HL-60 (cell line): ENCODE results near the gene KBTBD12.

Experiments used
- DNase-seq, 2 experiments: peaks; one replicate each; pipeline ENCODE4 v3.0.0-alpha.2; 2010 to 2020; ENCODE audit warnings: low read depth in 1 of 2, low spot score in 1 of 2
- H3K27ac ChIP-seq: fragments of 250-450 bp; sonication (Bioruptor Pico); replicated peaks from 2 replicates; pipeline ENCODE4 v1.5.1; 2020; ENCODE audit warnings: mild to moderate bottlenecking, moderate library complexity
- H3K27me3 ChIP-seq: fragments of 250-450 bp; sonication (Bioruptor Pico); 2 replicates; pipeline ENCODE4 v1.5.1; 2021; ENCODE audit warnings: mild to moderate bottlenecking, moderate library complexity; ENCODE audit not compliant: insufficient read depth, poor library complexity, severe bottlenecking
- H3K4me3 ChIP-seq: replicated peaks from 2 replicates; pipeline ENCODE4 v1.5.1; 2011; ENCODE audit warnings: mild to moderate bottlenecking, control low read depth, low read length; ENCODE audit not compliant: insufficient read depth
- CTCF ChIP-seq: IDR thresholded peaks from one replicate; pipeline ENCODE4 v1.5.1; 2011; ENCODE audit warnings: low read length, control low read depth, inconsistent platforms; ENCODE audit not compliant: insufficient read depth
- GABPA ChIP-seq: IDR thresholded peaks from 2 replicates; pipeline ENCODE4 v1.6.1; 2012; ENCODE audit warnings: low read depth
- POLR2AphosphoS5 ChIP-seq: IDR thresholded peaks from 2 replicates; pipeline ENCODE4 v1.6.1; 2012; ENCODE audit warnings: low read depth
- REST ChIP-seq: IDR thresholded peaks from 2 replicates; pipeline ENCODE4 v1.6.1; 2012; ENCODE audit warnings: low read depth; ENCODE audit not compliant: insufficient replicate concordance
- SPI1 ChIP-seq: IDR thresholded peaks from 2 replicates; pipeline ENCODE4 v1.6.1; 2012; ENCODE audit warnings: low read depth, mild to moderate bottlenecking, borderline replicate concordance

KBTBD12 gene

GRCh38 chr3:127923611-127924010 is 8.6 kb downstream of the KBTBD12 start:
- no peak for DNase-seq
- TF ChIP-seq CTCF (no peak), SPI1 (no peak), GABPA (no peak), POLR2AphosphoS5 (no peak), REST (no peak)
- Histone ChIP-seq H3K4me3 (no peak overlapping the region), H3K27ac (no peak overlapping the region), H3K27me3 (peaks cover 2% of the 10 kb centered on the region)

GRCh38 chr3:127925384-127925783 is 10.4 kb downstream of the KBTBD12 start:
- TF ChIP-seq REST (no peak), GABPA (no peak), SPI1 (no peak), CTCF (no peak), POLR2AphosphoS5 (no peak)
- peaks cover 2% of the 10 kb centered on the region for H3K27me3 ChIP-seq
- no peak overlapping the region for H3K27ac ChIP-seq
- H3K4me3 ChIP-seq = no peak overlapping the region
- no peak for DNase-seq

- Histone ChIP-seq H3K27me3 (peaks cover 3% of the 10 kb centered on the region), H3K27ac (no peak overlapping the region), H3K4me3 (no peak overlapping the region)
- TF ChIP-seq REST = no peak
- TF ChIP-seq GABPA = no peak
- no peak for TF ChIP-seq CTCF
- TF ChIP-seq POLR2AphosphoS5 = no peak
- TF ChIP-seq SPI1 = no peak
- DNase-seq = no peak
Measured at GRCh38 chr3:127927829-127928604, 13.0 kb downstream of the KBTBD12 start.
